ENCODE measurements around the gene CALHM5.

Gene CALHM5

DNA sequence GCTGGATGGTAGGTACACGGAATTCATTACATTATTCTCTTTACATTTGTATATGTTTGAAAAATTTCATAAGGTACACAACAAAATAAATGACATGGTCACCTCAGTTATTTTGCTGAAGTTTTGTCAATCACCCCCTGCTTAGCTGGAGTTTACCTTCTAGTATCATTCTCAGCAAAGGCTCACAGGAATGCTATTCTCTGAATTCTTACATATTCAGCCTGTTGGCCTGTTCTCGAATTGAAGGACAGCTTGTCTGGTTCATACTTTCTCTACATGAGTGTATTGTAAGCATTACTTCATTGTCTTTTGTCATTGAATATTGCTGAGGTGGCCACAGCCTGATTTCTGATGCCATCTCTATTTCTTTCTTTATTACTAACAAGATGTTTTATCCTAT is 12.8 kb downstream of the CALHM5 start:
- Mint-ChIP-seq H3K27me3 (ENCODE audit: low read depth) (no peaks in the 10 kb centered on the region), H3K36me3 (ENCODE audit: low read depth) (no peaks in the 10 kb centered on the region)

DNA sequence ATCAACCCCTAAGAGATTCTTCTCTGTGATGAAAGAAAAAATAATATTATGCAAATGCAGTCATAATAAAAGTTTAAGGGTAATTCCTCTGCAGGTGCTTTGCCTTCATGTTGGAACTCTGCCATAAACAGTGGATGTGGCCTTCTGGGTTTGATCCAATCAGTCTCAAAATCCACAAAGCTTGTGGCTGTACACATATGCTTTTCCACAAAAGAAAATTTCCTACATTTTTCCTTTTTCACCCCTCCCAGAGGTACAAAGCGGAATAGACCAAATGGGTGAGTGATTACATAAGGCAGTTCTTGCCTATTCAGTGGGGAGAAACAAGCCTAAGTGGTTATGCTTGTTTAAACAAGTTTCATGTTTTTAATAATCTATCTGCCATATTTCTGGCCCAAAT is 16.7 kb downstream of the CALHM5 start:
- Mint-ChIP-seq H3K4me3 (no peak overlapping the region), H3K36me3 (ENCODE audit: low read depth) (no peaks in the 10 kb centered on the region), H3K9me3 (no peaks in the 10 kb centered on the region), H3K27ac (peak overlapping the region; percentile 31 to 86 (median 34)), H3K4me1 (peaks cover 13% of the 10 kb centered on the region), H3K27me3 (ENCODE audit: low read depth) (peaks cover 3% of the 10 kb centered on the region)
- no peak for TF ChIP-seq CTCF (IDR thresholded peaks at IDR 0.05; ENCODE audit: unreplicated experiment in 3 of 3)

More for the DNA sequence above, 12.8 kb downstream of the CALHM5 start:
- no peaks in the 10 kb centered on the region for H3K9me3 Mint-ChIP-seq
- no peak overlapping the region for H3K4me3 Mint-ChIP-seq
- peaks cover under 1% of the 10 kb centered on the region for H3K4me1 Mint-ChIP-seq
- no peak overlapping the region for H3K27ac Mint-ChIP-seq
- TF ChIP-seq CTCF (IDR thresholded peaks at IDR 0.05; ENCODE audit: unreplicated experiment in 3 of 3): no peak

DNA sequence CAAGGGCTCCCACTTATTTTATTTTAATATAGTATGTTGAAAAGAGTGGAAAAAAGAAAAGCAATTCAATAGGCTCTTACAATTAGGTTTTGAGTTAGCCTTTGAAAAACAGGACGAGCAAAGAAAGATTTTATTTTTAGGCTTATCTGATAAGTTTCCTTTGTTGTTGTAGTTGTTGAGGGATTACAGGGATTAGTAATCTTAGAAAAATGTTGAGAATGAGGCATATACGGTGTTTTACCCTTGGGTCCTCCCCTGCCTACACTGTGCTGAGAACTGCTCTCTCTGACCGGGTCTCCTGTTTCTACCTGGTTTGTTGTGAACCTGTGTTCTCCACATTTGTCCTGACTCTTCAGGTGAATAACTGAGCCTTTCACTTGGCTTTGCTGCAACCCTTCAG is 17.3 kb downstream of the CALHM5 start:
- H3K36me3 Mint-ChIP-seq (ENCODE audit: low read depth): no peaks in the 10 kb centered on the region
- peaks cover 13% of the 10 kb centered on the region for H3K4me1 Mint-ChIP-seq
- peaks cover 10% of the 10 kb centered on the region for H3K27me3 Mint-ChIP-seq (ENCODE audit: low read depth)
- no peak for TF ChIP-seq CTCF (IDR thresholded peaks at IDR 0.05; ENCODE audit: unreplicated experiment in 3 of 3)
- no peaks in the 10 kb centered on the region for H3K9me3 Mint-ChIP-seq
- H3K27ac Mint-ChIP-seq: peak overlapping the region; percentile 34 to 86 (median 45)
- H3K4me3 Mint-ChIP-seq: no peak overlapping the region

GRCh38 chr6:116529466-116530290 is 18.2 kb downstream of the CALHM5 start:
- H3K9me3 Mint-ChIP-seq: no peaks in the 10 kb centered on the region
- peaks cover 13% of the 10 kb centered on the region for H3K4me1 Mint-ChIP-seq
- no peak overlapping the region for H3K4me3 Mint-ChIP-seq
- TF ChIP-seq CTCF (IDR thresholded peaks at IDR 0.05; ENCODE audit: unreplicated experiment in 3 of 3): no peak
- H3K27me3 Mint-ChIP-seq (ENCODE audit: low read depth): peaks cover 14% of the 10 kb centered on the region
- H3K36me3 Mint-ChIP-seq (ENCODE audit: low read depth): no peaks in the 10 kb centered on the region
- H3K27ac Mint-ChIP-seq: peak overlapping the region in 2 of 3 experiments; percentile 15 to 65

DNA sequence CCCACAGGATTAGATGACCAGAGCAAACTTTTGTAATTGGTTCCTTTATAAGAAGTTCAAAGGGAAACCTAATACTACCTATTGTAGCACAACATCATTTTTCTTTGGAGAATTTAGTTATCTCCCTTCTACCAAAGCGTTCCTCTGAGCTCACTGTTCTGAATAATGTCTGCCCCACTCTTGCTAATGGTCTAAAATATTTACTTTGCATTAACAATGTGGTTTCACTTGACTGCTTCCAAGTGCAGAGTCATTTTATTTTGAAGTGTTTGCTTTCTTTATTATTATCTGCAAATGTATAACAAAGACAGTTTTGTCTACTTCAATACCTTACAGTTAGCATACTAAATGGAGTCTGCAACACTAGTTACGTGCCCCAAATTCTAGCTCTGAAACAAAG is 19.0 kb downstream of the CALHM5 start:
- H3K4me3 Mint-ChIP-seq: no peak overlapping the region

More for the DNA sequence above, 19.0 kb downstream of the CALHM5 start:
- Mint-ChIP-seq H3K9me3 (no peaks in the 10 kb centered on the region), H3K36me3 (ENCODE audit: low read depth) (no peaks in the 10 kb centered on the region), H3K27me3 (ENCODE audit: low read depth) (peaks cover 14% of the 10 kb centered on the region), H3K4me1 (peaks cover 13% of the 10 kb centered on the region), H3K27ac (peak overlapping the region in 2 of 3 experiments; percentile 15 to 65)
- no peak for TF ChIP-seq CTCF (IDR thresholded peaks at IDR 0.05; ENCODE audit: unreplicated experiment in 3 of 3)

All from nephron (organoid).